ENCODE results near the gene MTF1.

The MTF1 gene

DNA sequence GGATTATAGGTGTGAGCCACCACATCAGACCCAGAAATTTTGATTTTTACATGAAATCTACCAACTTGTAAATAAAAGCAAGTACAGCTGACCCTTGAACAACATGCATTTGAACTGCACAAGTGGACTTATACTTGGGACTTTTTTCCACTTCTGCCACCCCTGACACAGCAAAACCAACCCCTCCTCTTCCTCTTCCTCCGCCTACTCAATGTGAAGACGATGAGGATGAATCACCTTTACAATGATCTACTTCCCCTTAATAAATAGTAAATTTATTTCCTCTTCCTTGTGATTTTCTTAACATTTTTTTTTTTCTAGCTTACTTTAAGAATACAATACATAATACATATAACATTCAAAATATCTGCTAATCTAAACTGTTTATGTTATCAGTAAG, 33.9 kb downstream of the MTF1 start:
- no peak for DNase-seq

DNA sequence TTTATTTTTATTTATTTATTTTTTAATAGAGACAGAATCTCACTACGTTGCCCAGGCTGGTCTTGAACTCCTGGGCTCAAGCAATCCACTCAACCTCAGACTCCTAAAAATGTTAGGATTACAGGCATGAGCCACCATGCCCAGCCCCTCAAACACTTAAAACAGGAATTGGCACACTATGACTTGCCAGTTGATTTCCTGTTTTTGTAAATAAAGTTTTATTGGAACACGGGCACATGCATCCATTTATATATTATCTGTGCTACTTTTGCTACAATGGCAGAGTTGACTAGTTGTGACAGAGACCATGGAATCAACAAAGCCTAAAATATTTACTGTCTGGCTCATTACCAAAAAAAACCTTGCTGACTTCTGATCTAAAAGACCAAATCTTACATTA, 35.4 kb downstream of the MTF1 start:
- no peak for DNase-seq

DNA sequence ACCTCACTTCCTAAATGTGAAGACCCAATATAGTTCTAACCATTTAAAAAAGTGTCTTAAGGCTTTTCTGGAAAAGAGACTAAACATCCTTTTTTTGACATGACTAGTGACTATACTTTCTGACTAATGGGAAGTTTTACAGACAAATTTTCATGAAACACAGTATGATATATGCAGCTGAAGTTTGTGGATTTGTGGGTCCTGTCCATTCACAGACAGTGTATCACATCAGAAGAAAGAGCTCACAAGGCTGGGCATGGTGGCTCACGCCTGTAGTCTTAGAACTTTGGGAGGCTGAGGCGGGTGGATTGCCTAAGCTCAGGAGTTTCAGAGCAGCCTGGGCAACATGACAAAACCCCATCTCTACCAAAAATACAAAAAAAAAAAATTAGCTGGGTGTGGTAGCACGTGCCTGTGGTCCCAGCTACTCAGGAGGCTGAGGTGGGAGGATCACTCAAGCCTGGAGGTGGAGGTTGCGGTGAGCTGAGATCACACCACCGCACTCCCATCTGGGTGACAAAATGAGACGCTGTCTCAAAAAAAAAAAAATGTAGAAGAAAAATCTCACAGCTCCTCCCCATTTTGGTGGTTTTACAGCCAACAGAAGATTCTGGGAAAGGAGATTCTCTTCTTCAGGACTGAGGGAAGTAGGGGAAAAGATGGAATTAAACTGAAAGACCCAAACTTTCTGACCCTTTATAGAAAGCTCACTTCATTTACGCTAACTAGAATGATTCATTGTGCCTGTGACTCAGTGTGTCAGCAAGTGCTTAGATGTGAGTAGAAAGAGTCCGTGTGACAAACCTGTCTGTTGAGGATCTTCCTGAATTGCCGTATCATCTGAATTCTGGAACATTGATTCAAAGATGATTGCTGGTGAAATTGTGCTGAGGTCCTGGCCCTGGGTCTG, 36.2 kb downstream of the MTF1 start:
- DNase-seq: no peak

DNA sequence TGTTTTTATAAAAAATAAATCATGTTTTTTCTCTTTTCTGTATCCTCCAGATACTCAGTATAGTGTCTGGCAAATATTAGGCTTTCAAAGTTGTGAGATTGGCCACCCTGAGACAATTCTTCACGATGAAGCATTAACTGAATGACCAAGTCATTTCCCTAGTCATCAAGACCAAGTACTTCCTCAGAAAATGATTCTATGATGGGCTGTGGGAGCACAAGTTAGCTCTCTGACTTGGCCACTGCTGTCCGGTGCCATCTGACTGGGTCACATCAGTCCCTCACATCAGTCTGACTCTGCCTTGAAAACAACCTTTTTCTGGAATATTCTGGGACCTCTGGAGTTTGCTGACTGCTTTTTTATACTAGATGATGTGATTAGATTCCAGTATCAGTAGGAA, 37.9 kb downstream of the MTF1 start:
- DNase-seq: no peak

DNA sequence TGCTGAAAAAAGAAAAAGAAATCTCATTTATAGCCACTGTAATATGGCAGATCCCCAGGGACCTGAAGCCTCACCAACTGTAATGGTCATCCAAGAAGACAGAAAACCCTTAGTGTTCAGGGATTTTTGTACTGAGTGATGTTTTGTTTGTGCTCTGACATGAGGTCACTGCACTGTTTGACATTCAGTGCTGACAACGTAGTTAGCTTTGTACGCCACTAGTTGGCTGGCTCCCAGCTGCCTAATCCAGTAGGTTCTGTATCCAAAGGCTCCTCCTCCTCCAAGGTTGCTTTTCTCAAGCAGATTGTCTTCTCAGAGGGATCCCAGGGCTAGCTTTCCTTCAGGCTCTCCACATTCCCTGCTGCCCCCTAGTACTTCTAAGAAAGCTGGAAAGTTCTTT, 41.9 kb downstream of the MTF1 start:
- DNase-seq: no peak

DNA sequence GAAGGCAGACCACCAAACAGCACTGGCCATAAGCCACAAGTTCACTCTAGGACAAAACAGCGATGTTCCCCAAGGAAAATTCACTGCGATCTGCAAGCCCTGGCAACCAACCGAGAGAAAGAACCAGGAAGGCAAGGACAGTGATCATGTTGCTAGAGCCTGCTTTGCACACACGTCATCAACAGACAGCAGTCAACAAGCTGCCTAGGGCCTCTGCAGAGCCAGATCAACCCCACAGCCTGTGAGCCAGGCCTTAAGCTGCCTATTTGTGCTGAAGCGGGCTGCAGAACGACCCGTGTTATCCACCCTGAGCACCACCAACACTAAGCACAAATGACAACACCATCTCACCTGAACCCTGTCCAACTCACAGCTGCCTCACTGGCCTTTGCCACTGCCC, 45.1 kb downstream of the MTF1 start:
- no peak for DNase-seq

DNA sequence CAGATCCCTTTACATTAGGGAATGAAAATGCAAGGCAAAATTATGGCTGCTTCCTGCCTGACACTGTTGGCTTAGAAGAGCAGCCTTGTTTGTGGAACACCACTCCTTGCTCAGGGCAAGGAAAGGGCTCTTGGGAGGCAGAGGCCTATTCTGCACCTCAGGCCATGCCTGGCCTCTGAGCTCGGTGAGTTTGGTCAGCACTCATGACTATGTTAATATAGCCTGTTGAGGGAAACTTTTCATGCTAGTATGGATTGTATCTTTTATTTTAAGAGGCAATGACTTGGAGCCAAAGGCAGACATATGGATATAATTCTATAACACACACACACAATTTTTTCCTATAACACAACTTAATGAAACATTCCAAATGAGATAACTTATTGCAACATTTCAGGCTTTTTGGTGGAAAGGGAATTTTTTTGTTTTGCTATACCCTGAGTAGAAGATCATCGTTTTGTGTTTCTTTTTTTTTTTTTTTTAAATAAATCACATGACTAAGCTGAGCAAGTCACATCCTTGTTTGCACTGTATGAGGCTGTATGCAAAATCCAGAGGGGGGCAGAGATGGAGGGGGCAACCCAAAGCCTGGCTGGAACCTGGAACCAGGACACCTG, 45.8 kb downstream of the MTF1 start:
- no peak for DNase-seq

DNA sequence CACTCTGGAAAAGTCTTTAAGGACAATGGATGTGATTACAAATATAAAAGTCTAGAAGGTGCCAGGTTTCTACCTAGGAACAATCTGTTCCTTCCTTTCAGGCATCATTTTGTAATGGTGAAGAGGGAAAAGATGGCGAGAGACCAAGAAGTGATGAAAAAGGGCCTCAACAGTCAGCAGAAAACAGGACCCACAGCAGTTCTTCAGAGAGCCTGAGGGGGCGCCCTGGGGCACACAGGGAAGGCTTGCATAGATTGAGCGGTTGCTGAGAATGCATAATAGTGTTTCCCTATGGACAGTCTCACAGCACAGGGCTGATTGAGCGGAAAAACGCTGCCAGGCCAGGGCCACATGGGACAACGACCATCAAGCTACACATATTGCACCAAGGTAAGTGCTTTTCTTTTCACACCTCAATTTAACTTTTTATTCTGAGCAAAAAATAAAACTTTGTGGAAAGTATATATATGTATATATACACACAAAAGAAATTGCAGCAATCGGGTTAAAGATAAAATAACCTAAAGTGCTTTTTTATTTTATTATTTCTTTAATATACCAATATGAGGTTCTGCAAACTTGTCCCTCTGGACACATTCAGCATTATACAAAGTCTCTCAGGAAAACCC, 48.3 kb downstream of the MTF1 start:
- DNase-seq: peak; percentile 85

DNA sequence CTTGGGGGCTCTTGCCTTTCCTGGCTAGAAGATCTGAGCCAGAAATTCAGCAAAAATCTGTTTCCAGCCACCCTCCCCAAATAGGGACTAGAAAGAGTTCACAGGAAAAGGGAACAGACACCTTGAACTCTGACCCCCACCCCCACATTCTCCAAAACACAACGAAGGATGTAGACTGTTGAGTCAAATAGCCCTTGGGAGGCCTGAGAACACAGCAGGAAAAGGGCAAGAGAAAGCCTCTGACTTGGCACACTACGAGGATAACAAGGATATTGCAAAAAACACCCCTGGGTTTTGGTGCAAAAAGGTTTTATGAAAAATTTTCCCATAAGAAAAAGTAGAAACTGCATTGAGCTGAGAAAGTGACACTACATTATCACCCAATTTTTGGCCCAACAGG, 49.5 kb downstream of the MTF1 start:
- DNase-seq: no peak

DNA sequence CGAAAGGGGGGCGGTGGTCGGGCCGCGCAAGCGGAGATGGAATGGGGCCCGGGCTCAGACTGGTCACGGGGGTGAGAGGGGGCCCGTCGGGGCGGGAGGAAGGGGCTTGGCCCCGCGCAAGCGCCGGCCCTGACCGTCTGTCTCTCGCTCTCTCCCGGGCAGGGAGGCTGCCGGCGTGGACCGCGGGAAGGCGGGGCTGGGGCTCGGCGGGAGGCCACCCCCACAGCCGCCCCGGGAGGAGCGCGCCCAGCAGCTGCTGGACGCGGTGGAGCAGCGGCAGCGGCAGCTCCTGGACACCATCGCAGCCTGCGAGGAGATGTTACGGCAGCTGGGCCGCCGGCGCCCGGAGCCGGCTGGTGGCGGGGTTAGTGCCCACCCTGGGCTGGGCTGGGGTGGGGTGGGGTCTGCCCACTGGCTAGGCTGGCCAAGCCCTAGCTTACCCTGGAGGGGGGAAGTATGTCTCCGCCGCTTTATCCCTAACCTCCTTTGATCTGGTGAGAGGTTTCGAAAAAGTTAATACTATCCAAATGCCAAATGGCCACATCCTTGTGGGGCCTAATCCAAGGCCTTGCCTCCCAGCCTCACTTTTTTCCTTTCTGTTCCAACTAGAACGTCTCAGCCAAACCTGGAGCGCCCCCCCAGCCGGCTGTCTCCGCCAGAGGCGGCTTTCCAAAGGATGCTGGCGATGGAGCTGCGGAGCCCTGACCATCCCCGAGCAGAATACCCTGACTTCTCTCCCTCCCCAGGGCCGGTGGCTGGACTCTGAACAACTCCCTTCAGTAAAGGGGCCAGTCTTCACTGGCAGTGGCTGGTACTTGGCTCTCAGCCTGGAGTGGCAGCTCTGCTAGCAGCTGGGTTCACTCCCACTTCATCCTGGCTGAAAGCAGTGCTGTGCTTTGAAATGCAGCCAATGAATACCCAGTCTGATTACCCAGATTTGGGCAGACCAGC, 50.7 kb downstream of the MTF1 start:
- peak; percentile 90 for DNase-seq

DNA sequence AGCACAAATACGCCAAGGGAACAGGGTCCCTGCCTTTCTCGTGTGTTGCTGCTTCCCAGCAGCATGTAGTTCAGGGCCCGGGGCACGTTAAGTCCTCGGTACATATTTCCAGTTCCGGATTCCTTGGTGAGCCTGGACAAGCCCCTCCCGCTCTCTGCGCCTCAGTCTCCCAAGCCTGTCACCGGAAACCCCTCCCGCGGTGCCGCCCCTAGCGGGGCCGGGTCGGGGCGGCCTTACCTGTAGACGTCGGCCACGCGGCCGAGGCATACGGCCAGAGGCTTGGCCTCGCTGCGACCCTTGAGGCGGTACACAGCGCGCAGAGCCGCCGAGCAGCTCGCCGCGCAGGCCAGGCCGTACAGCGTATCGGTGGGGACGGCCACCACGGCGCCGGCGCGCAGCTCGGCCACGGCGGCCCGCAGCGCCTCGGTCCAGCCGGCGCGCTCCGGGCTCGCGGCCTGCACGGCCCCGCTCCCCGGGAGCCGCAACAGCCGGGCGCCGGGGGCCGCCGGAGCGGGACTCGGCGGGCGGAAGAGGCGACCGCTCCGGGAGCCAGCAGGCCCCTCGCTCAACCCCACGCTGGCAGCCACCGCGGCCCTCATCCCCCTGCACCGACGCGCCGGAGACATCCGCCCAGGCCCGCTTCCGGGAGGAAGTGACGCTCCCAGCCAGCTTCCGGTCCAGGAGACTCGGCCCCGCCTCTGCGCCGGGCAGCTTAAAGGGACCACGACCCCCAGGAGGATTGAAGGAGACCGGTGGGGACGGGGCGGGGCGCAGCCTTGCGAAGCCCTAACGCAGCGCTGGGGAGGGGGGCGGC, 51.6 kb downstream of the MTF1 start, which contains the start of the genes C1orf122 and YRDC:
Gene C1orf122 (plus strand): TSS at position 236 of the 814 bp plus-strand sequence. CDS start 615 bp downstream, outside the sequence.
Gene YRDC (minus strand): TSS at position 654 of the 814 bp plus-strand sequence. CDS start 28 bp downstream, at position 626.
- DNase-seq: peak; percentile 97

DNA sequence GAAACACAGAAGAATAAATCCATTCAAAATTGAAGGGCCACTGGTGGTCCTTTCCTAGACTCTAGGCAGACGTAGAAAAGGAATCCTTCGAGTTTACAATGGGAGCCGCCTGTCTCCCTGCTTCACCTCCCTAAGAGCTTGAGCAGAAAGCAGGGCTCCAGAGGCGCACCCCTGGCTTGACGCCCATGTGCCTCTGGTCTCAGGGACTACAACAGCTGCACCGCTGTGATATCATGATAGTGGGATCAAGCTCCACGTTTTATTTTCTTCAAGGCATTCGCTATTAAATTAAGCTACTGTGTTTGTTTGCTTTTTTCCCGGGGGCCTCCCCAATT, 52.2 kb downstream of the MTF1 start:
- no peak for DNase-seq

DNA sequence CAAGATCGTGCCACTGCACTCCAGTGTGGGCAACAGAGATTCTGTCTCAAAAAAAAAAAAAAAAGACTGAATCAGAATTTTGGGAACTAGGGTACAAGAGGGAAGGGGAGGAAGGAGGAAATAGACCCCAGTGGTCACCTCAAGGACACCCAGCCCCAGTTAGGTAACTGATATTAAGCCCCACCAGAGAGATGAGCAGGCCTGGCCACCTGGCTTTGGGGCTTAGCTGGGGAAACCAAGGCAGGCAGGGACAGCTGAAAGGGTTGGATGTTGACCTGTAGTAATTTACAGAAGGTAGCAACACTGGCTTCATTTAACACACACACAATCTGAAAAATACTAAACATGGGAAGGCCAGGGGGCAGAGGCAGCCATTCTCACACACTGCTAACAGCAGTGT, 57.0 kb downstream of the MTF1 start:
- no peak for DNase-seq

DNA sequence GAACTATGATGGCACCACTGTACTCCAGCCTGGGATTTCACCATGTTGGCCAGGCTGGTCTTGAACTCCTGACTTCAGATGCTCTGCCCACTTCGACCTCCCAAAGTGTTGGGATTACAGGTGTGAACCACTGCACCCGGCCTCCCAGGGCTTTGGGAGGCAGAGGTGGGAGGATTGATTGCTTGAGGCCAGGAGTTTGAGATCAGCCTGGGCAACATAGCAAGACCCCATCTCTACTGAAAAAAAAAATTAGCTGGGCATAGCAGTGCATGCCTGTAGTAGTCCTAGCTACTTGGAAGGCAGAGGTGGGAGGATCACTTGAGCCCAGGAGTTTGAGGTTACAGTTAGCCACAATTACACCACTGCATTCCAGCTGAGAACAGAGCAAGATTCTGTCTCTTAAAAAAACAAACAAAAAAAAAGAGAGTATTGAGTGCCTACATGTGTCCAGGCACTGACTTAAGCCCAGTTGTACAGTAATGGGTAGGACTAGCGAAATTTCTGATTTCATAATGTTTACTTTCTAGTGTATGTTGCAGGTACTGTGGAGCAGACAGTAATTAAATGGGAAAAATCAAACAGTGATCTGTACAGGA, 61.5 kb downstream of the MTF1 start:
- DNase-seq: no peak

DNA sequence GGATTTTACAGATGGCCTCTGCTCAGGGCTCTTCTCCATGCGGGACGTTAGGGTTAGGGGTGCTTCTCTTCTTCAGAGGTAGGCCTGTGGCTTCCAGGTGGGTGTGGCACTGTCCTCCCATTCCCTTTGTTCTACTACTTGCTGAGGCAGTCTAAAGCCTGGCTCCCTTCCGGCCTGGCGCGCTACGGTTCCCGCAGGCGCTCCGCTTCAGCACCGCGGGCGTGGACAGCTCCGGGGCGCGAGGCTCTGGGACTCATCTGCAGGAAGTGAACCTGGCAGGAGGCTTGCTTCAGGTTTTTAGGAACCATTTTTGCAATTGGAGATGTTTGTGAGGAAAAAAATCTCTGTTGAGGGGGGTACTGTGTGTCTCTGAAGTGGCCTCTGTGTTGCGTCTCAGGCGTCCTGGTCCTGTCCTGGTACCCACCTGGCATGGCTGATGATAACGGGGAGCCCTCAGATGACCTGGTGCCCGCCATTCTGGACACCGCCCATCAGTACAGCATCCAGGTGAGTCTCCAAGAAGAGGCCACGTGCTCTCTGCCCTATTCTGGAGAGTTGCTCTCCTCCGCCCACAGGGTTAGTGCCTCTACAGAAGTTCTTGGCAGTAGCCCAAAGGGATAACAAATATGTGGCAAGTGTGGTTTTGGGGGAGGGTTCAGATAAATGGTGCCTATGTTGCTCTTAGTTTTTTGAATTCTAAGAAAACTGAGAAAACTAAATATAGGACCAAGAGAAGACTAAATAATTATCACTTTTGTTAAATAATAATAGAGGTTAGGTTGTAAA, 63.9 kb downstream of the MTF1 start:
- peak; percentile 87 for DNase-seq

DNA sequence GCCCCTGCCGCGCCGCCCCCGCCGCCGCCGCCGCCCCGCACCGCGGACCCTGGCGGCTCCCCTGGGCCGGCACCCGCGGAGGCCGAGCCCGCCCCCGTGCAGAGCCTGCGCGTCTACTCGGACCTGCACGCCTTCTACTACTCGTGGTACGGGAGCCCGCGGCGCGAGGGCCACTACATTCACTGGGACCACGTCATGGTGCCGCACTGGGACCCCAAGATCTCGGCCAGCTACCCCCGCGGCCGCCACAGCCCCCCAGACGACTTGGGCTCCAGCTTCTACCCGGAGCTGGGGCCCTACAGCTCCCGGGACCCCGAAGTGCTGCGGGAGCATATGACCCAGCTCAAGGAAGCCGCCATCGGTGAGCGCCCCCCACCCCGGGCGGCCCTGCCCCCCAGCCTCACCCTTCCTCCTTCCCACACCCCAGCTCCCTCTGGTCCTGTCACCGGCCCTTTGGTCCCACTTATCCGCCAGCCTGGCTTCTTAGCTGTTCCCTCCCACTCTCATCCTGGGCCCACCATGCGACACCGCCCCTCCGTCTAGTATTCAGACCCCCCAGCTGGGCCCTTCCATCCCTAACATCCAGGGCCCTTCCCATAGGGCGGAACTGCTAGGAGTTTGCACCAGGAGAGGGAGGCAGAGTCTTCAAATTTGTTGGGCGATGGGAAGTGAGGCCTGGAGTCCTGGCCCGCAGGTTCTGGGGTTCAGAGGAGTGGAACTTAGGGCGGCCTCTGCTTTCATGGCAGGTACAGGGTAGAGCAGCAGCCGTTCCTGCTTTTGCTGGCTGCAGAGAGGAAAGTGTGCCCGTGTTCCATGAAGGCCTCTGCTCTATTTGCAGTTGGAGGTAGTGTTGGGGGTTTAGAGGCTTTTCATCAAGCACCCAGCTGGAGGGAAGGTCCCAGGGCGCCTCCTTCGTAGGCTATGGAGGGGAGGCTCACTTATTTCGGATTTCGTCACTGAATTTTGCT, 64.7 kb downstream of the MTF1 start:
- DNase-seq: no peak

DNA sequence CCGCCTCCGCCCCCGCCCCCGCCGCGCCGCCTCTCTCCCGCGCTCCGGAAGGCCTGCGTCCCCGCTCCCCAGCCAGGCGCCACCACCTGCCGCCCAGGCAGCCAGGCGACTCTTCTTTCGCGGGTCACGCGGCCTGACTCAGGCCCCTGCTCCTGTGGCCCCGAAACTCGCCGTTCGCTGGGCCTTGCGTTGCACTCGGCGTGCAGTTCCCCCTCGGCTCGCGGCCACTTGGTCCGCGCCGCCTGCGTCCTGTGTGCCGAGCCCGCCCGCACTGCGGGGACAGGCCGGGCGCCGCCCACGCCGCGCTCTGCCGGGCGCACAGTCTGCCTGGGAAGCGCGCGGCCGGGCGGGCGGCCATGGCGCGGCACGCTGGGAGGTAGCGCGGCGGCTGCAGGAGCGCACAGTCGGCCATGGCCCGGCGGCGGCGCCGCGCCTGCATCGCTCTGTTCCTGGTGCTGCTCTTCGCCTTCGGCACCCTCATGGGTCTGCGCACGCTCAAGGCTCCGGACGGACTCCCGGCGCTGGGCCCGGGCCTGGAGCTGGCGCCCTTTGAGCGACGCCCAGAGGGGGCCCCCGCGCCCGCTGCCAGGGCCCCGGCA, 65.5 kb downstream of the MTF1 start, which contains the start of gene MANEAL:
Gene MANEAL (plus strand): TSS at position 75 of the 599 bp plus-strand sequence. CDS start 336 bp downstream, at position 411.
- DNase-seq: peak; percentile 79

DNA sequence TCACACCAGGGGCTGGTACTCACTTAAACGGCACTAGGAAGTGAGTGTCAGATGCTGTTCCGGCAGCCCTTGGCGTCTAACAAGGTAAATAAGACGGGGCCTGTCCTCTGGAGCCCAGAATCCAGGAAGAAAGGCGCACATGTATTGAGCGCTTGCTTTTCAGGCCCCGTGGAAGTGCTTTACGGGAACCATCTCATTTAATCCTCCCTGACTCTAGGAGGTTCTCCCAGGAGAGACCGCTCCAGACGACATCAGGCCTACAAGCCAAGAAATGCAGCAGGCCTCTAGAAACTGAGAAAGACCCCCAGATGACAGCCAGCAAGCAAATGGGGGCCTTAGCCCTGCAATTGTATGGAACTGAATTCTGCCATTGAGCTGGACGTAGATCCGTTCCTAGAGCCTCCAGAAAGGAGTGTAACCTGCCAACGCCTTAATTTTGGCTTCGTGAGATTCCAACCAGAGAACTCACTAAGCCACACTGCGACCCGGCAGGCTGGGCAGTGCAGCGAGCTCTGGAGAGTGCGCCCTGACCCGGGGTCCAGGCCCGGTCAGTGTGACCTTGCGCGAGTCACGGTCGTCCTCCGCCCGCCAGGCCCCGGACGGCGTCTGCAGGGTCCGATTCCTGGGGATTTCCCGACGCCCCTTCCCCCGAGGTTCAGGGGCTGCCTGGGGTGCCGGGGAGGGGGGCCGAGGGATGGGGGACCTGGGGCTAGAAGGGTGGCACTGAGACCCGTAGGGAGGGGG, 66.3 kb downstream of the MTF1 start:
- no peak for DNase-seq

Measured in islet precursor cell (in vitro differentiated cells).